ENCODE measurements around the gene CX3CL1.

DNA sequence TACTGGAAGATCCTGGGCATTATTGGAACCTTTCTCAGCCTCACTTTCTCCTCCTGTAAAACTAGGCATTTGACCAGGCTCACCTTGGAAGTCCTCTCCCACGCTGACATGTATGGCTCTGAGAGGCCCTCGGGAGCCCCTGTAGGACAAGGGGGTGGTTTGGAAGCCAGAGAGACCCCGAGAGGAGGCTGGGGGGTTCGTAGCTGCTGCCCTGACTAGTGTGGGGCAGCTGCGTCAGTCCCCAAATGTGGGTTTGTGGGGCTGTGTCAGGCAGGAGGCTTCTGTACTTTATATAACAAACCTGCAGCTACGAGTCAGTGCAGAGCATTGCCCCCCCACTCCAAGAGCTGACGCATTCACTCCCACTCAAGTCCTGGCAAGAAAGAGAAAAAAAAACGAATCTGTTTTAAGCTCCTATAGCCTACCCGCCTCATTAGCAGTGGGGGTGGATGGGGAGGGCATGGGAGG, 1.8 kb downstream of the CX3CL1 start:
- TF ChIP-seq POLR2AphosphoS5 (IDR thresholded peaks at IDR 0.05; ENCODE audit: low read depth, low read length) (no peak), POLR2A (IDR thresholded peaks at IDR 0.05; ENCODE audit: low read depth, low read length) (no peak)

Data from GM12892 (cell line).